ENCODE measurements around the gene DAB2IP. TPM values are rescaled to one million over a fixed set of nuclear protein-coding genes. Genes with fewer than 3 reads are reported as not detected.

The DAB2IP gene
- total RNA-seq, 1 experiment from 2014 or later: 52.6 TPM

DNA sequence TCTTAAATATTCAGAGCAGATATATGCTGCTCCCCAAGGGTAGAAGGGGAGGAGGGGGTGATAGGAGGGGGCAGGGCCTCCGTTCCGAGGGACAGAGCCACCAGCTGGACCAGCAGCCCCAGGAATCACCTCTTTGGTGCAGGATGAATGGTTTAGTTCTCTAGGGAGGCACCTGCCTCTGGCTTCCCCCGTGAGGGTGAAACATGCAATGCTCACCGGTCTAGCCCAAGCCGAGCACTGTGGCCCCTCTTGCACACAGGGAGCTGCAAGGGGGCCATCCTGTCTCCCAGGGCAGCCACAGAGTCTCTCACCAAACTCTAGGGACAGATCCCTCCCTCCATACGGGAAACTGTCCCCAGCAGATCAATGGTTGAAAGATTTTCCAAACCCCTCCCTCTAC lies 163.7 kb downstream of the DAB2IP start:
- no peaks in the 10 kb centered on the region for H3K9me3 Mint-ChIP-seq
- H3K27me3 Mint-ChIP-seq (ENCODE audit: low read depth): no peaks in the 10 kb centered on the region
- DNase-seq (ENCODE audit: low spot score) (no peak), ATAC-seq (no peak)
- H3K27ac Mint-ChIP-seq: no peak overlapping the region
- H3K4me1 Mint-ChIP-seq: peaks cover 60% of the 10 kb centered on the region
- TF ChIP-seq ZNF317 (CRISPR knock-in tag; IDR thresholded peaks at IDR 0.05; ENCODE audit: borderline replicate concordance, low read depth): no peak
- TF ChIP-seq, protein P1, sequence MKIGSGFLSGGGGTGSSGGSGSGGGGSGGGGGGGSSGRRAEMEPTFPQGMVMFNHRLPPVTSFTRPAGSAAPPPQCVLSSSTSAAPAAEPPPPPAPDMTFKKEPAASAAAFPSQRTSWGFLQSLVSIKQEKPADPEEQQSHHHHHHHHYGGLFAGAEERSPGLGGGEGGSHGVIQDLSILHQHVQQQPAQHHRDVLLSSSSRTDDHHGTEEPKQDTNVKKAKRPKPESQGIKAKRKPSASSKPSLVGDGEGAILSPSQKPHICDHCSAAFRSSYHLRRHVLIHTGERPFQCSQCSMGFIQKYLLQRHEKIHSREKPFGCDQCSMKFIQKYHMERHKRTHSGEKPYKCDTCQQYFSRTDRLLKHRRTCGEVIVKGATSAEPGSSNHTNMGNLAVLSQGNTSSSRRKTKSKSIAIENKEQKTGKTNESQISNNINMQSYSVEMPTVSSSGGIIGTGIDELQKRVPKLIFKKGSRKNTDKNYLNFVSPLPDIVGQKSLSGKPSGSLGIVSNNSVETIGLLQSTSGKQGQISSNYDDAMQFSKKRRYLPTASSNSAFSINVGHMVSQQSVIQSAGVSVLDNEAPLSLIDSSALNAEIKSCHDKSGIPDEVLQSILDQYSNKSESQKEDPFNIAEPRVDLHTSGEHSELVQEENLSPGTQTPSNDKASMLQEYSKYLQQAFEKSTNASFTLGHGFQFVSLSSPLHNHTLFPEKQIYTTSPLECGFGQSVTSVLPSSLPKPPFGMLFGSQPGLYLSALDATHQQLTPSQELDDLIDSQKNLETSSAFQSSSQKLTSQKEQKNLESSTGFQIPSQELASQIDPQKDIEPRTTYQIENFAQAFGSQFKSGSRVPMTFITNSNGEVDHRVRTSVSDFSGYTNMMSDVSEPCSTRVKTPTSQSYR (CRISPR knock-in tag; IDR thresholded peaks at IDR 0.05): no peak
- no peak for TF ChIP-seq ZNF396 (CRISPR knock-in tag; IDR thresholded peaks at IDR 0.05; ENCODE audit: borderline replicate concordance)
- no peak for TF ChIP-seq ZNF423 (CRISPR knock-in tag; IDR thresholded peaks at IDR 0.05)
- TF ChIP-seq ETV6 (CRISPR knock-in tag; IDR thresholded peaks at IDR 0.05): no peak
- no peak for TF ChIP-seq ZNF671 (CRISPR knock-in tag; IDR thresholded peaks at IDR 0.05)
- no peak for TF ChIP-seq ZNF416 (CRISPR knock-in tag; IDR thresholded peaks at IDR 0.05)
- TF ChIP-seq SMAD3 (CRISPR knock-in tag; IDR thresholded peaks at IDR 0.05; ENCODE audit: borderline replicate concordance): no peak
- no peak for TF ChIP-seq JUN (CRISPR knock-in tag; IDR thresholded peaks at IDR 0.05)
- TF ChIP-seq, protein P2, sequence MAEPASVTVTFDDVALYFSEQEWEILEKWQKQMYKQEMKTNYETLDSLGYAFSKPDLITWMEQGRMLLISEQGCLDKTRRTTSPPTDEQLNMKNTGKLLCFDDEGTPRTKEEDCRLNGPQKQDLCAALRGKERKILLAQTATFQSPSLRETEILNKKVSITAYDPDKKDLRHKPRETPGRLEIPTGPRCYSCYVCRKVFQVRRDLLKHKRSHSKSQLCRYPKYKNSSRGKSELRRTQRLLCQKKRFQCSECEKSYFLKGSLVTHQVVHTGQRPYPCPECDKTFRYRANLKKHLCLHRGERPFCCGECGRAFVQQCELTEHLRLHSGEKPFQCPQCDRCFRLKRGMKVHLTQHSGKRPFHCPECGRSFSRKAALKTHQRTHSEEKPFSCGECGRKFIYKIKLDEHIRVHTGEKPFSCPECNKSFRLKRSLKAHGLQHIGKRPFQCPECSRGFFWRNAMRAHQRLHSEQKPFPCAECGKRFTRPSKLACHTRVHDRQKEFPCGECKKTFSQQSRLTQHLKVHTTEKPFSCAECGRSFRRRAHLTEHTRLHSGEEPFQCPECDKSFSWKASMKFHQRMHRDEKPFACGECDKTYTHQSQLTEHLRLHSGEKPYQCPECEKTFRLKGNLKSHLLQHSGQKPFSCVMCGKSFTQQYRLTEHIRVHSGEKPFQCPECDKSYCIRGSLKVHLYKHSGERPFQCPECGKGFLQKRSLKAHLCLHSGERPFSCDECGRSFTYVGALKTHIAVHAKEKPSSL (CRISPR knock-in tag; conservative IDR thresholded peaks at IDR 0.05): no peak
- TF ChIP-seq, protein P3, sequence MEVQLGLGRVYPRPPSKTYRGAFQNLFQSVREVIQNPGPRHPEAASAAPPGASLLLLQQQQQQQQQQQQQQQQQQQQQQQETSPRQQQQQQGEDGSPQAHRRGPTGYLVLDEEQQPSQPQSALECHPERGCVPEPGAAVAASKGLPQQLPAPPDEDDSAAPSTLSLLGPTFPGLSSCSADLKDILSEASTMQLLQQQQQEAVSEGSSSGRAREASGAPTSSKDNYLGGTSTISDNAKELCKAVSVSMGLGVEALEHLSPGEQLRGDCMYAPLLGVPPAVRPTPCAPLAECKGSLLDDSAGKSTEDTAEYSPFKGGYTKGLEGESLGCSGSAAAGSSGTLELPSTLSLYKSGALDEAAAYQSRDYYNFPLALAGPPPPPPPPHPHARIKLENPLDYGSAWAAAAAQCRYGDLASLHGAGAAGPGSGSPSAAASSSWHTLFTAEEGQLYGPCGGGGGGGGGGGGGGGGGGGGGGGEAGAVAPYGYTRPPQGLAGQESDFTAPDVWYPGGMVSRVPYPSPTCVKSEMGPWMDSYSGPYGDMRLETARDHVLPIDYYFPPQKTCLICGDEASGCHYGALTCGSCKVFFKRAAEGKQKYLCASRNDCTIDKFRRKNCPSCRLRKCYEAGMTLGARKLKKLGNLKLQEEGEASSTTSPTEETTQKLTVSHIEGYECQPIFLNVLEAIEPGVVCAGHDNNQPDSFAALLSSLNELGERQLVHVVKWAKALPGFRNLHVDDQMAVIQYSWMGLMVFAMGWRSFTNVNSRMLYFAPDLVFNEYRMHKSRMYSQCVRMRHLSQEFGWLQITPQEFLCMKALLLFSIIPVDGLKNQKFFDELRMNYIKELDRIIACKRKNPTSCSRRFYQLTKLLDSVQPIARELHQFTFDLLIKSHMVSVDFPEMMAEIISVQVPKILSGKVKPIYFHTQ (CRISPR knock-in tag; IDR thresholded peaks at IDR 0.05): no peak
- TF ChIP-seq ELF4 (CRISPR knock-in tag; IDR thresholded peaks at IDR 0.05; ENCODE audit: low read depth): no peak
- ChIA-PET CTCF (interaction anchor here (0.8 to 1.0 kb wide), 2 partner anchors 115 to 128 kb away, joined by 3 to 4 read pairs; no protein-coding TSS in a partner anchor), POLR2A (no interaction called here)
- no peak overlapping the region for H3K4me3 Mint-ChIP-seq
- H3K36me3 Mint-ChIP-seq: no peaks in the 10 kb centered on the region

DNA sequence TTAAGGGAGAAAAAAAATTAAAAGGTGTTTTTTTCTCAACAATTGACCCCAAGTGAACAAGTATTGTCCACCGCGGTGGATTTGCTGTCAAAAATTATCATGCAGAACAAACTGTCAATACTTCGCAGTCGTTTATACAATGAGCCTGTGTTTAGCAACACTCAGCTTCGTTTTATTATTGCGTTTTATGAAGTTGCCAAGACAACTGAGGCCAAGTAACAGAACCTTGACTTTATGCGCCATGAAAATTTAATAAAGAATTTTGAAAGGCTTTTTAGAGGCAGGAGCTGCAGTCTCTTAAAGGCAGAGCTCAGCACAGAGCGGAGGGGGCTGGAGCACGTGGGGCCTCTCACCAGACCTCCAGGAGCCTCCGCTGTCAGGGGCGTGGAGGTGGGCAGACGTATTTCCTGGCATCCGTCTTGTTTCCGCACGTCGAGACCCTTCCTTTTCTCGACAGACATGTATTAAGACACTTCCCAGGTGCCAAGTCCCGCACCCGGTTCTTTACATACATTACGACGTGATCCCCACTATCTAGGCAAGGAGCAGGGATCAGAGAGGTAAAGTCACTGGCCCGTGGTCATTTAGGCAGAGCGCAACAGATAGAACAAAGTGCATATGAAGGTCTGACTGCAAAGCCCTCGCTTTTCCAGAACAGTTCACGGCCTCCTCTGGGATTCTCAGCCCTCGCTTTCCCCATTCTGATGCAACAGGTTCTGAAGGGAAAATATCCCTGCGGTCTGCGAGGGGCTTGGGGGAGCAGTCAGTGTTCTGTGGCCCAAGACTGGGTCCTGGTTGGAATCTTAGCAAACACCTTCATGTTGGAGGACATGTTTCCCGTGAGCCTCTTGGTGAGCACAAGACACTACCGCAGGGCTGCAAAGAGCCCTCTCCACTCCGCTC lies 164.4 kb downstream of the DAB2IP start:
- no peaks in the 10 kb centered on the region for H3K9me3 Mint-ChIP-seq
- H3K4me1 Mint-ChIP-seq: peaks cover 63% of the 10 kb centered on the region
- H3K36me3 Mint-ChIP-seq: no peaks in the 10 kb centered on the region
- no peak overlapping the region for H3K27ac Mint-ChIP-seq
- H3K4me3 Mint-ChIP-seq: no peak overlapping the region
- CTCF ChIA-PET: interaction anchor here (0.8 to 1.2 kb wide), 4 partner anchors 115 to 129 kb away, joined by 3 to 6 read pairs (median 4); no protein-coding TSS in a partner anchor
- no peaks in the 10 kb centered on the region for H3K27me3 Mint-ChIP-seq (ENCODE audit: low read depth)
- TF ChIP-seq ZNF423 (CRISPR knock-in tag; IDR thresholded peaks at IDR 0.05): no peak
- TF ChIP-seq OVOL2 (CRISPR knock-in tag; IDR thresholded peaks at IDR 0.05; ENCODE audit: borderline replicate concordance): no peak
- no peak for TF ChIP-seq TEAD4 (CRISPR knock-in tag; IDR thresholded peaks at IDR 0.05)
- no peak for TF ChIP-seq RELA (CRISPR knock-in tag; IDR thresholded peaks at IDR 0.05; ENCODE audit: borderline replicate concordance)
- TF ChIP-seq IRF2 (CRISPR knock-in tag; IDR thresholded peaks at IDR 0.05; ENCODE audit: borderline replicate concordance, low read depth): no peak
- TF ChIP-seq, protein P4, sequence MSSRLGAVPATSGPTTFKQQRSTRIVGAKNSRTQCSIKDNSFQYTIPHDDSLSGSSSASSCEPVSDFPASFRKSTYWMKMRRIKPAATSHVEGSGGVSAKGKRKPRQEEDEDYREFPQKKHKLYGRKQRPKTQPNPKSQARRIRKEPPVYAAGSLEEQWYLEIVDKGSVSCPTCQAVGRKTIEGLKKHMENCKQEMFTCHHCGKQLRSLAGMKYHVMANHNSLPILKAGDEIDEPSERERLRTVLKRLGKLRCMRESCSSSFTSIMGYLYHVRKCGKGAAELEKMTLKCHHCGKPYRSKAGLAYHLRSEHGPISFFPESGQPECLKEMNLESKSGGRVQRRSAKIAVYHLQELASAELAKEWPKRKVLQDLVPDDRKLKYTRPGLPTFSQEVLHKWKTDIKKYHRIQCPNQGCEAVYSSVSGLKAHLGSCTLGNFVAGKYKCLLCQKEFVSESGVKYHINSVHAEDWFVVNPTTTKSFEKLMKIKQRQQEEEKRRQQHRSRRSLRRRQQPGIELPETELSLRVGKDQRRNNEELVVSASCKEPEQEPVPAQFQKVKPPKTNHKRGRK (CRISPR knock-in tag; IDR thresholded peaks at IDR 0.05; ENCODE audit: borderline replicate concordance): no peak
- POLR2A ChIA-PET: no interaction called here
- no peak for ATAC-seq
- DNase-seq (ENCODE audit: low spot score): no peak
